ENCODE measurements around the gene AP2A1.

DNA sequence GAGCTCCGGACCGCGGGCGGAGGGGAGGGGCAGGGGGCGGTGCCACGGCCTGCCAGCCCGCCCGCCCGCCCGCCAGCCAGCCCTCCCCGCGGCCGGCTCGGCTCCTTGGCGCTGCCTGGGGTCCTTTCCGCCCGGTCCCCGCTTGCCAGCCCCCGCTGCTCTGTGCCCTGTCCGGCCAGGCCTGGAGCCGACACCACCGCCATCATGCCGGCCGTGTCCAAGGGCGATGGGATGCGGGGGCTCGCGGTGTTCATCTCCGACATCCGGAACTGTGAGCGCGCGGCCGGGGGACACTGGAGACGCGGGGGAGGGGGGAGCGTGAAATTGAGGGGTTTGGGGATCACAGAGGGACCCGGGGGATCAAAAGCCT lies at the start of gene AP2A1:
- no peak for TF ChIP-seq RAD21 (conservative IDR thresholded peaks at IDR 0.05)
- no peak for TF ChIP-seq CTCF (IDR thresholded peaks at IDR 0.05; ENCODE audit: poor library complexity, severe bottlenecking)
- peak; percentile 90 for TF ChIP-seq POLR2AphosphoS5 (IDR thresholded peaks at IDR 0.05)
- peak; percentile 35 for TF ChIP-seq MXI1 (conservative IDR thresholded peaks at IDR 0.05; ENCODE audit: poor library complexity, severe bottlenecking)
- no peak for TF ChIP-seq EZH2 (IDR thresholded peaks at IDR 0.05; ENCODE audit: borderline replicate concordance, insufficient read depth, low read length, poor library complexity, severe bottlenecking)

Measured in neural cell (in vitro differentiated cells).